GM12892 (cell line): Measurements from ENCODE around the gene RSAD1.
"Not testable (repeated sequence)": the region's sequence is repeated elsewhere in the genome, so short reads cannot be mapped to it uniquely, and the experiment has no call there.

Source experiments
- DNase-seq: peaks from one replicate; pipeline ENCODE4 v3.0.0; 2011; ENCODE audit not compliant: insufficient read length
- FAIRE-seq: peaks from 2 replicates; lab custom pipeline; 2011; peaks lifted over from hg19 to GRCh38; lab: Jason Lieb, UNC
- POLR2A ChIP-seq: IDR thresholded peaks from 2 replicates; pipeline ENCODE4 v1.6.1; 2011; ENCODE audit warnings: low read depth, low read length, control low read depth
- POLR2AphosphoS5 ChIP-seq: IDR thresholded peaks from 2 replicates; pipeline ENCODE4 v1.6.1; 2011; ENCODE audit warnings: low read depth, low read length, control low read depth
- TAF1 ChIP-seq: IDR thresholded peaks from 2 replicates; pipeline ENCODE4 v1.6.1; 2011; ENCODE audit warnings: low read depth, mild to moderate bottlenecking, control low read depth, low read length, borderline replicate concordance

The RSAD1 gene

GRCh38 chr17:50468304-50469207 lies 10.1 kb upstream of the RSAD1 start, which contains the start of gene CHAD:
CHAD (minus strand) TSS chr17:50468880; CDS start chr17:50468813, 67 bp downstream.
- FAIRE-seq (no peak), DNase-seq (no peak)

DNA sequence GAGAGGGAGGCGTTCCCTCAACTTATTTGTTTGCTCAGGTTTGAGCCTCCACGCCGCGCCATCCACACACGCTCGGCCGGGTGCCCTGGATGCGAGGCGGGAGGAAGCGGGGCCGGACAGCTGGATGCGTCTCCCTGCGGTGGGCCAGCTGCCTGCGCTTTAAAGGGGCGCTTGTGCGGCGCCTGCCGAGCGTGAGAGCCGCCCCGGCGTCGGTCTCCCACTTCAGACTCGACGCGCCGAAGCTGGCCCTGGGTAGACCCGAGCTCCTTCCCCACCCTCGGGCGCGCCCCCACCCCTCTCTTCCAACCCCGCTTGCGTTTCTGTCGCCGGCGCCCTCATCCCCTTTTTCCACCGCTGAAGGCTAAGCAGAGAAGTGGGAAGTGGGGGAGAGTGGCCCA lies 9.5 kb upstream of the RSAD1 start:
- TF ChIP-seq POLR2A (no peak), POLR2AphosphoS5 (no peak), TAF1 (no peak)
- DNase-seq (no peak), FAIRE-seq (no peak)

More at GRCh38 chr17:50468304-50469207, 10.1 kb upstream of the RSAD1 start, which contains the start of gene CHAD:
- no peak for TF ChIP-seq POLR2A
- TF ChIP-seq TAF1: no peak
- no peak for TF ChIP-seq POLR2AphosphoS5

GRCh38 chr17:50469671-50470305 lies 8.9 kb upstream of the RSAD1 start:
- DNase-seq: no peak
- FAIRE-seq: no peak
- TF ChIP-seq POLR2A (no peak), POLR2AphosphoS5 (no peak), TAF1 (no peak)

DNA sequence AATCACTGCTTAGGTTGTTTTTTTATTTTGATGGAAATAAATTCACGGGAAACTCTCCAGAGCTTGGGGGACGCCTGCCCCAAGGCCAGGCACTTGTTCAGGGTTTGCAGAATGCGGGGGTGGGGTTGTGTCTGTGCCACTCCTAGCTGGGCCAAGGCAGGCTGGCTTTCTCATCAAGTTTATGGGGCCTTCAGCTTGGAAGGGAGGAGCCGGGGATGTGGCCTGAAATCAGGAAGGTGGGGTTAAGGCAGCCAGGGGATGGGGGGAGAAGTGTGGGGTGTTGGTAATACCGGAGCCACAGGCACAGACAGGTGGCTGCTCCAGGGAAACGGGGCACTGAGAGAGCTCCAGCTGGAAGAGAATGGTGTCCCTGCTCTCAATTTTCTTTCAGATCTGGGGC lies 8.2 kb upstream of the RSAD1 start:
- no peak for DNase-seq
- TF ChIP-seq POLR2AphosphoS5: no peak
- TF ChIP-seq POLR2A: no peak
- TF ChIP-seq TAF1: no peak
- no peak for FAIRE-seq

DNA sequence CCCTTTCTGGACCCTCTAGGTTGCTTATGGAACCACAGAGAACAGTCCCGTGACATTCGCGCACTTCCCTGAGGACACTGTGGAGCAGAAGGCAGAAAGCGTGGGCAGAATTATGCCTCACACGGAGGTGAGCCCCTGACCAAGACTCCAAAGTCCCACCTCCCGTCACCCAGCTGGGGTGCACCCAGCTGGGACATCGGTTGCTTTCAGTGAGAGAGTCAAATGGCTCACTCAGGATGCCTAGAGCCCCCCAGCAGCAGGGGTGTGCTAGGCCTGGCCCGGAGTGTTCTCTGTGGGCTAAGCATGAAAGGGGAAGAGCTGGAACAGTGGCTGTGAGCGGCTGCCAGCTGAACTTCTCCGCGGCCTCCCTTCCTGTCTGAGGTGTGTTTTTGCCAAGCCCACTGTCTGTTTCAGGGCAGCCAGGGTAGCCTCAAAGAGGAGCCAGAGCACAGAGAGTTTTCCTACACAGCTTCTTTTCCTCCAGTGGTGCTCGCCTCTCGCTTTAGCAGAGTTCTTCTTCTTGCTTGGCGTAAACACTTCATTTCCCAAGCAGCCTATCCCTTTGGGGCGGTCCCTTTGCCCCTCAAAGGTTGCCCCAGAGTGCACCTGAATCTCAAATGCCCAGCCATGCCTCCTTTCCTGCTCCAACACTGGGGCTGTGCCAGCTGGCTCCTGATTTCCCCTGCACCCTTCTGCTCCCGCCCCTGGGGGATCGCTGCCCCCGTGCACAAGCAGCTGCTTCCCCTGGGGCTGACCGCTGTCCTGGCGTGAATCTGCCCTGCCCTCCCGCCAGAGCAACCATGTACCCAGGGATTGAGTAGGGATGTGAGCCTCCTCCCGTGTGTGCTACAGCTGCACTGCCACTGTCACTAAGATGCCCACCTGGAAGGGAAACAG lies 7.4 kb upstream of the RSAD1 start:
- TF ChIP-seq TAF1: no peak
- no peak for TF ChIP-seq POLR2AphosphoS5
- no peak for TF ChIP-seq POLR2A
- FAIRE-seq (no peak), DNase-seq (no peak)

DNA sequence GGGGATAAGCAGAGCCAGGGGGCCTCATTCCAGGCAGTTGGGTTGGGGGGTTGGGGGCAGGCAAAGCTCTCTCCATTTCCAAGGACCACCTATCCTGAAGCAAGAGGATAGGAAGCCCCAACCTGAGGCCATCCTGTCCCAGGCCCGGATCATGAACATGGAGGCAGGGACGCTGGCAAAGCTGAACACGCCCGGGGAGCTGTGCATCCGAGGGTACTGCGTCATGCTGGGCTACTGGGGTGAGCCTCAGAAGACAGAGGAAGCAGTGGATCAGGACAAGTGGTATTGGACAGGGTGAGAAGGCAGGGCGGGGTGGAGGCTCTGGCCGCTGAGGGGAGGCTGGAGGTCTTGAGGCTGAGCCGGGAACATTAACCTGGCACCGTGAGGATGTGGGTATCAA lies 6.4 kb upstream of the RSAD1 start:
- FAIRE-seq: no peak
- DNase-seq: no peak
- TF ChIP-seq POLR2AphosphoS5: no peak
- TF ChIP-seq POLR2A: no peak
- TF ChIP-seq TAF1: no peak

GRCh38 chr17:50472761-50473161 lies 5.9 kb upstream of the RSAD1 start:
- FAIRE-seq, DNase-seq: not testable (repeated sequence)

DNA sequence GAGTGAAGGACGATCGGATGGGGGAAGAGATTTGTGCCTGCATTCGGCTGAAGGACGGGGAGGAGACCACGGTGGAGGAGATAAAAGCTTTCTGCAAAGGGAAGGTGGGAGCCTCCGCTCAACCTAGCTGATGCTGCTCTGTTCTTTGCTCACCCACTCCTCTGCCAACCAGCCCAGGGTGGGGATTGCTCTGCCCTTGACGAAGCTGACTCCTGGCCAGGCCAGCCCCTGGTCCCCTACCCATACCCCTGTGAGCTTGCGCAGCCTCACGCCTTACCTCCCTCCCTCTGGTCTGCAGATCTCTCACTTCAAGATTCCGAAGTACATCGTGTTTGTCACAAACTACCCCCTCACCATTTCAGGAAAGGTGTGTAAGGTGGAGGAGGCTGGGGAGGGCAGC lies 4.8 kb upstream of the RSAD1 start:
- FAIRE-seq (no peak), DNase-seq (no peak)
- no peak for TF ChIP-seq TAF1
- no peak for TF ChIP-seq POLR2AphosphoS5
- TF ChIP-seq POLR2A: no peak

DNA sequence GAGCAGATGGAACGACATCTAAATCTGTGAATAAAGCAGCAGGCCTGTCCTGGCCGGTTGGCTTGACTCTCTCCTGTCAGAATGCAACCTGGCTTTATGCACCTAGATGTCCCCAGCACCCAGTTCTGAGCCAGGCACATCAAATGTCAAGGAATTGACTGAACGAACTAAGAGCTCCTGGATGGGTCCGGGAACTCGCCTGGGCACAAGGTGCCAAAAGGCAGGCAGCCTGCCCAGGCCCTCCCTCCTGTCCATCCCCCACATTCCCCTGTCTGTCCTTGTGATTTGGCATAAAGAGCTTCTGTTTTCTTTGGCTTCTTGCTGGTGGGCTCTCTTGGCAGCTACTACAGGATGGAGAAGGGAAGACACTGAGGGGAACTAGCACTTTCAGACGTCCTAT lies 4.1 kb upstream of the RSAD1 start:
- FAIRE-seq: no peak

GRCh38 chr17:50475362-50475761 lies 3.3 kb upstream of the RSAD1 start:
- FAIRE-seq (no peak), DNase-seq (no peak)
- TF ChIP-seq POLR2AphosphoS5: no peak
- TF ChIP-seq POLR2A: no peak
- no peak for TF ChIP-seq TAF1

More for the DNA sequence above, 4.1 kb upstream of the RSAD1 start:
- TF ChIP-seq POLR2A: no peak
- no peak for TF ChIP-seq TAF1
- TF ChIP-seq POLR2AphosphoS5: no peak
- no peak for DNase-seq

- not testable (repeated sequence) for DNase-seq, FAIRE-seq
Observed at GRCh38 chr17:50475775-50476544, 2.7 kb upstream of the RSAD1 start.
